HG02798 (cell line): Measurements from ENCODE around the gene ZSWIM7.

Source experiments
- ATAC-seq: cut with Tn5 transposase; IDR thresholded peaks from one replicate; pipeline ENCODE4 v1.9.1; 2021; ENCODE audit warnings: mild to moderate bottlenecking; ENCODE audit not compliant: unreplicated experiment, poor library complexity

Gene ZSWIM7

GRCh38 chr17:15999141-15999973, at the start of gene ZSWIM7, which contains the start of gene TTC19:
Gene ZSWIM7 (minus strand): TSS chr17:15999704. CDS start chr17:15999594, 110 bp downstream.
Gene TTC19 (plus strand): TSS chr17:15999824. CDS start chr17:15999849, 25 bp downstream.
- ATAC-seq, result peak; percentile 95

- no peak for ATAC-seq
Measured at GRCh38 chr17:16048811-16049449, 49.4 kb upstream of the ZSWIM7 start.

- no peak for ATAC-seq
Measured at GRCh38 chr17:16046966-16047365, 47.5 kb upstream of the ZSWIM7 start.

GRCh38 chr17:16044487-16044886, 45.0 kb upstream of the ZSWIM7 start:
- no peak for ATAC-seq

- ATAC-seq, result no peak
Measured at GRCh38 chr17:16040710-16041251, 41.3 kb upstream of the ZSWIM7 start.

GRCh38 chr17:16037636-16038035, 38.1 kb upstream of the ZSWIM7 start:
- no peak for ATAC-seq

GRCh38 chr17:16036261-16036660, 36.8 kb upstream of the ZSWIM7 start:
- ATAC-seq, result no peak

GRCh38 chr17:16033729-16034349, 34.3 kb upstream of the ZSWIM7 start:
- ATAC-seq, result no peak

GRCh38 chr17:16027708-16028584, 28.4 kb upstream of the ZSWIM7 start:
- ATAC-seq, result peak; percentile 80

- ATAC-seq, result no peak
Measured at GRCh38 chr17:16026895-16027294, 27.4 kb upstream of the ZSWIM7 start.

GRCh38 chr17:16025202-16025601, 25.7 kb upstream of the ZSWIM7 start:
- no peak for ATAC-seq

GRCh38 chr17:16023881-16024280, 24.4 kb upstream of the ZSWIM7 start:
- ATAC-seq, result no peak

GRCh38 chr17:16019347-16019746, 19.8 kb upstream of the ZSWIM7 start:
- no peak for ATAC-seq

GRCh38 chr17:16013943-16014407, 14.5 kb upstream of the ZSWIM7 start:
- no peak for ATAC-seq

GRCh38 chr17:16007439-16007838, 7.9 kb upstream of the ZSWIM7 start:
- no peak for ATAC-seq

GRCh38 chr17:16005636-16006035, 6.1 kb upstream of the ZSWIM7 start:
- ATAC-seq, result no peak

- no peak for ATAC-seq
Measured at GRCh38 chr17:16003841-16004240, 4.3 kb upstream of the ZSWIM7 start.

GRCh38 chr17:16002708-16003260, 3.3 kb upstream of the ZSWIM7 start:
- ATAC-seq, result no peak

GRCh38 chr17:16001226-16001897, 1.9 kb upstream of the ZSWIM7 start:
- ATAC-seq, result no peak
